ENCODE data around the gene S100A1.
"Not testable (repeated sequence)": the region's sequence is repeated elsewhere in the genome, so short reads cannot be mapped to it uniquely, and the experiment has no call there.

S100A1 gene

DNA sequence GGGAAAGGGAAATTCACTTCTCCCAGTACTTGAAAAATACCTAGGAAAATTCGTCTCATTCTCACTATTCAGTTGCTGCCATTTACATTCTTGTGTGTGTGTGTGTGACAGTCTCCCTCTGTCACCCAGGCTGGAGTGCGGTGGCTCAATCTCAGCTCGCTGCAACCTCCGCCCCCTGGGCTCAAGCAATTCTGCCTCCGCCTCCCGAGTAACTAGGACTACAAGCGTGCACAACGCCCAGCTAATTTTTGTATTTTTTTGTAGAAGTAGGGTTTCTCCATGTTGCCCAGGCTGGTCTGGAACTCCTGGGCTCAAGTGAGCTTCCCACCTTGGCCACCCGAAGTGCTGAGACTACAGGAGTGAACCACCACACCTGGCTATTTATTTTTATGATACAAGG, 31.4 kb downstream of the S100A1 start:
- DNase-seq = no peak

DNA sequence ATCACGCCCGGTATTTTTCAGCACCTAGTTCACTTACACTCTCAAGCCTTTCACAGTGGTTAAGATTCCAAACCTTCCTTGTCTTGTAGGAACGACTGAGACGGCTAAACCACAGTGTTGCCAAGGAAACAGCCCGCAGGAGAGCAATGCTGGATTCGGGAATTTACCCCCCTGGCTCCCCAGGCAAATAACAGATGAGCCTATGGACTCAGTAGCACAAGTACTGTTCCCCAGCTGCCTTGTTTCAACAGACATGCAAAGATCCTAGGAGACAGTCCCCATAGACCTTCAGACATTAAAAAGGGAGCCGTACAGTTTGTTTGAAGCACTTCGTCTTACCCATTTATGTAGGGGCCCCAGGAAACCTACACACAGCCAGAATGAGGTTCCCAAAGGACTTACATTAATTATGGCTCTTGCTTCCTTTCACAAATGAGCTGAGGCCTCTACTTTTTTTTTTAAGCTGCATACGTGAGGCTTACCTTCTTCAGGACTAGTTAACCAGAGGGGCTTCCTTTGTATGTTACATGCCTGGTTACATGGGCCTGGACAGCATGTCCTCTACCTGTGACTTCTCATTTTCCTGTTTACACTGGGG, 33.0 kb downstream of the S100A1 start:
- no peak for DNase-seq

DNA sequence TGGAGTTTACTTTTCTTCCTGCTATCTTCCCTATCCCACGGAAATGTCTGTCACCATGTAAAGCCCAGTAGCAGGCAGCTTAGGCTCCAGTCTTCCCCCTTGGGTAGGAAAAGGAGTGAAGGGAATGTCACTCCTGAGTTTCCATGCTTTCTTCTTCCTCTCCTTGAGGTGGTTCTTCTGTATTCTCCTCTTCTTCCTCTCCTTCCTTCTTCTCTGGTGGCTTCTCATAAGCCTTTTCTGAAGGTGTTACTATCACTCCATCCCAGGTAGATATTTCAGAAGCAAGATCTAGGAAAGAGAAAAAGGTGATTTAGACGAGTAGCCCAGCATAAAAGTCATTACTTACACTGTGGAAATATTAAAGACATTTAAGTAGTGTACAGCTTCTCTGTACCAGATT, 34.0 kb downstream of the S100A1 start:
- no peak for DNase-seq

DNA sequence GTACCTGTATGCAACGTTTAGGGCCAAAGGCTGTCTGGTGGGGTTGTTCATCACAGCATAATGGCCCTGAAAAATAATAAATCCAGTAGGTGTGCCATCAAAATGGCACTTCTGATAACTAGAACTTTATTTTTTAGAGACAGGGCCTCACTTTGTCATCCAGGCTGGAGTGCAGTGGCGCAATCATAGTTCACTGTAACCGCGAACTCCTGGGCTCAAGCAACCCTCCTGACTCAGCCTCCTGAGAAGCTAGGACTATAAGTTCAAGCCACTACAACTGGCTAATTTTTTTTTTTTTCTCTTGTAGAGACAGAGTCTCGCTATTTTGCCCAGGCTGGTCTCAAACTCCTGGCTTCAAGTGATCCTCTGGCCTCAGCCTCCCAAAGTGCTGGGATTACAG, 35.0 kb downstream of the S100A1 start:
- no peak for DNase-seq

DNA sequence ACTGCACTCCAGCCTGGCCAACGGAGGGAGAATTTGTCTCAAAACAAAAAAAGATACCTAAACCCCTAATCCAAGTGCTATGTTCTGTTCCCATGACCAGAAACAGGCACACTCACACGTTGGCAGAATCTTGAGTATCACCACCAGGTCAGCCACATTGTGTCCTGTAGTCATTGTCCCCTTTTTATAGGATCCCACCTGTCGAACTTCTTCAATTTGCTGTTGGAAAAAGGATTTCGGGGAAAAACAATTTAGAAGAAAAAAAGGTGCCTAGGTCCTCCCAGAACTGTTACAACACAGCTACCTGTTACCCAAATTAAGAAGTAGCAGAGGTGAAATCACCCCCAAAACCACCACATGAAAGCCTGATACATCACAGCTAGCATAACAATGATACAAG, 39.2 kb downstream of the S100A1 start:
- DNase-seq = no peak

DNA sequence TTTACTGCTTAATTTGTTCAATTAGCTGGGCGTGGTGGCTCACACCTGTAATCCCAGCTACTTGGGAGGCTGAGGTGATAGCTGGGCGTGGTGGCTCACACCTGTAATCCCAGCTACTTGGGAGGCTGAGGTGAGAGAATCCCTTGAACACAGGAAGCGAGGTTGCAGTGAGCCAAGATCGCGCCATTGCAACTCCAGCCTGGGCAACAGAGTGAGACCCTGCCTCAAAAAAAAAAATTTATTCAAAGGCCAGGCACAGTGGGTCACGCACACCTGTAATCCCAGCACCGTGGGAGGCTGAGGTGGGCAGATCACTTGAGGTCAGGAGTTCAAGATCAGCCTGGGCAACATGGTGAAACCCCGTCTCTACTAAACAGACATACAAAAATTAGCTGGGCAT, 40.4 kb downstream of the S100A1 start:
- DNase-seq = not testable (repeated sequence)

DNA sequence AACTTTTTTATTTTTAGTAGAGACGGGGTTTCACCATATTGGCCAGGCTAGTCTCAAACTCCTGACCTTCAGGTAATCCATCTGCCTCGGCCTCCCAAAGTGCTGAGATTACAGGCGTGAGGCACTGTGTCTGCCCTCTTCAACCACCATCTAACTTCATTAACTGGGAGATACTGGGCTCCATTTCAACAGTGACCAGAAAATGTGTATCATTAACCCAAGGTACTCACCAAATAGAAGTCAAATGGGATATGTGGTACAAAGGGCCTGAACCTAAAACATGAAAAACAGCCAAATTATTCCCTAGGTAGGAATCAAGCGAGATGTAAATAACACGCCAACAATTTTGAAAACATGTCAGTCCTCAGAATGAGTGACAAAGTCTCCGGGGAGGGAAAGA, 41.4 kb downstream of the S100A1 start:
- DNase-seq = no peak

DNA sequence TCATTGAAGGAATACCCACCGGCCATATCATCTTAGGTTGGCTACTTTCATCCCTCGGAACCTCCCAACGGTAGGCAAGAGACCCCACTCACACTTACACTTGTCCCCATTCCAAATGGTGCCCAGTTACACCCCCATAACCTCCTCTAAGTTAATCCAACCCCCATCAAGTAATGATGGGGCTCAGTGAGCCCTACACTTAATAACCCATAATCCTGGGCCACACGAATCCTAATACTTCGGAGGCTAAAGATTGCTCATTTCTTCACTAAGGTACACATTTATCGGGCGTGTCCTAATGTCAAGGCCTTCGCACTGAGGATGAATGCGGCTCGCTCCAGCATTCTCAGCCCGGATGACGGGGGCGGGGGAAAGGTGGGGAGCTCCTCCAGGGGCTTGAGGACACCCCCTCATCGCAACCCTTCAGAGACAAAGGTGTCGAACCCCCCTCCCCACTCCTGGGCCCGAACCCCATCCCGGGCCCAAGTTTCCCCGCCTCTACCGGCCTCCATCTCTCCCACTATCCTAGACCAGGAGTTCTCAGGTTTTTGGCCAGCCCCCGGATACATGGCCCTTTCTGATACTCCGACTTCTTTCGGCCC, 42.1 kb downstream of the S100A1 start:
- no peak for DNase-seq

DNA sequence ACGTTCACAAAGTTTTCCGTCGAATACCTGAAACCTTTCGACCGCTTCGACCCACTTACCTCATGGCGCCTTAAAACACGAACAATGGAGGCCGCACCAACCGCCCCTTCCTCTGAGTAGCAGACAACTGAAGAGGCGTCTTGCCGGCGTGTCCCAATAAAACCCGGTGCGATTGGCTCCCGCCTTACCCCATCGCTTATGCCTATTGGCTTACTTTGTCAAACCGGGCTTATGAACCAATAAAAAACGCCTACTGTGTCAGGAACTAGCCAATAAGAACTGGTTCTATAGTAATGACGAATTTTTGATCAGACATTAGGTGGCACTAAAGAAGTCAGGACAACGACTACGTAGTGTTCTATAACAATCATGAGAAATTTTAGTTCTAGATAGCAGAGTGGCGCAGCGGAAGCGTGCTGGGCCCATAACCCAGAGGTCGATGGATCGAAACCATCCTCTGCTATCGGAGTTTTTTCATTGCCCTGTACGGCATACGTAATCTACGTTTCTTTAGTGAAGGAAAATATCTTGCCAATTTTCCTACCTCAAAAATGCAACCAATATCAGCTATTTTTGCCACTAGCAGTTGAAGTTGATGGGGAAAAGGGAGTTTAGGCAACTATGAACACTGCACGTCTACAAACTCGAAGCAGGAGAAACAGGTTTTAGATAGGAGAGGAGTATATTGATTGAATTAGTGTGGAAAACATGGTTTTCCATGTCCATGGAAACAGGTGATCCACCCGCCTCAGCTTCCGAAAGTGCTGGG, 42.8 kb downstream of the S100A1 start, which contains the start of gene ILF2:
Gene ILF2, minus strand, starts transcription at position 135 of the 769 bp plus-strand sequence. Its CDS starts 71 bp downstream, at position 64.
- DNase-seq = peak; percentile 100

DNA sequence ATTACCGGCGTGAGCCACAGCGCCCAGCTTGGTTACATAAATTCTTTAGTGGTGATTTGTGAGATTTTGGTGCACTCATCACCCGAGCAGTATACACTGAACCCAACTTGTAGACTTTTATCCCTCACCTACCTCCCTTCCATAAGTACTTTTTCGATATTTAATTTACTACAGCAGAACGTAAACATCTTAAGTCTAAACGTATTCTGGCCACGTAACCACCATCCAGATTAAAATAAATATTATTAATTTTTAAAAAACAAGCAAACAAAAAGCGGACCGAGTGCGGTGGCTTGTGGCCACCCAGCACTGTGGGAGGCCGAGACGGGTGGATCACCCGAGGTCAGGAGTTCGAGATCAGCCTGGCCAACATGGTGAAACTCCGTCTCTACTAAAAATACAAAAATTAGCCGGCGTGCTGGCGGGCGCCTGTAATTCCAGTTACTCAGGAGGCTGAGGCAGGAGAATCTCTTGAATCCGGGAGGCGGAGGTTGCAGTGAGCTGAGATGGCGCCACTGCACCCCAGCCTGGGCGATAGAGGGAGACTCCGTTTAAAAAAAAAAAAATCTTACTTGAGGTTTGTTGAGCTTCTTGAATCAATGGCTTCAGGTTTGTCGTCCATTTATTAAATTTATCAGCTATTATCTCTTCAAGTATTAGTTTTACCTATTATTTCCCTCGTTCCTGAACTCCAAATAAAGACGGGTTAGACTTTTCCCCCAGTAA, 43.6 kb downstream of the S100A1 start:
- DNase-seq = peak; percentile 45

DNA sequence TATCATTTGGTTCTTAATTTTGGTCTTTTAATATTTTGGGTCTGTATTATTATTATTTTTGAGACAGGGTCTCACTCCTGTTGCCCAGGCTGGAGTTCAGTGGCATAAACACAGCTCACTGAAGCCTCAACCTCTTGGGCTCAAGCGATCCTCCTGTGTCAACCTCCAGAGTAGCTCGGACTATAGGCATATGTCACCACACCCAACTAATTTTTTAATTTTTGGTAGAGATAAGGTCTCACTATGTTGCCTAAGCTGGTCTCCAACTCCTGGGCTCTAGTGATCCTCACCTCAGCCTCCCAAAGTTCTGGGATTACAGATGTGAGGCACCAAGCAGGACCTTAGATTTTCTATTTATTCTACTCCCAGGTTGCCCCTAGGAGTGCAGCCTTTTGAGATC, 45.3 kb downstream of the S100A1 start:
- no peak for DNase-seq

DNA sequence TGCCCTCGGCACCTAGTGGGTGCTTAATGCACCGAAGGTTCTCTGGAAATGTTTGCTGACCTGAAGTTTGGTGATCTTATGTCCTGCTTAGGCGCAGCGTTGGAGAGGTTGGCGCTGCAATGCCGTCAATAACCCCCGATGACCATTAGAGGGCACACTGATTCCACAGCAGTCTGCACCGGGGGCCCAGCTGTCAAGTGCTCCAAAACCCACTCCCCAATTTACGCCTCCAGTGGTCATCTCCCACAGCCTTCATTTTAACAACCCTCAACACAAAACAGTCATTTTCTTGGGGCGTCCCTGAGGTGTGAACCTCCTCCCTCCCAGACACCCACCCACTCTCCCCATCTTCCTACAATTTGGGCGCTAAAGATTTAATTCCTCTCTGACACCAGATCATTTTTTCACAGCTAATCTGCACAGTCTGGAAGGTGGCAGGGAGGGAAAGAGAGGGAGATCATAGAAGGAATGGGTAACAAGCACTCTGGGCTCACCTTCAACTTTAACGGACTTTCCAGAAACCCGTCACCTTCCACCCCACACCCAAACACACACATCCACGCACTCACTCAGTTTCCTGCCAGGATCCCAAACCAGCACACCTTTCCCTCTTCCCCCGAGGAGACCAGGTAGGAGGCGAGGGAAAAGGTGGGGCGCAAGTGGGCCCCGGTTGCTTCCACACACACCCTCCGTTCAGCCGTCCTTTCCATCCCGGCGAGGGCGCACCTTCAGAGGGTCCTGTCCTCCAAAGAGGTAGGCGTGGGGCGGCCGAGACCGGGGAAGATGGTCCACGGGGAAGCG, 49.7 kb downstream of the S100A1 start:
- peak; percentile 58 for DNase-seq

DNA sequence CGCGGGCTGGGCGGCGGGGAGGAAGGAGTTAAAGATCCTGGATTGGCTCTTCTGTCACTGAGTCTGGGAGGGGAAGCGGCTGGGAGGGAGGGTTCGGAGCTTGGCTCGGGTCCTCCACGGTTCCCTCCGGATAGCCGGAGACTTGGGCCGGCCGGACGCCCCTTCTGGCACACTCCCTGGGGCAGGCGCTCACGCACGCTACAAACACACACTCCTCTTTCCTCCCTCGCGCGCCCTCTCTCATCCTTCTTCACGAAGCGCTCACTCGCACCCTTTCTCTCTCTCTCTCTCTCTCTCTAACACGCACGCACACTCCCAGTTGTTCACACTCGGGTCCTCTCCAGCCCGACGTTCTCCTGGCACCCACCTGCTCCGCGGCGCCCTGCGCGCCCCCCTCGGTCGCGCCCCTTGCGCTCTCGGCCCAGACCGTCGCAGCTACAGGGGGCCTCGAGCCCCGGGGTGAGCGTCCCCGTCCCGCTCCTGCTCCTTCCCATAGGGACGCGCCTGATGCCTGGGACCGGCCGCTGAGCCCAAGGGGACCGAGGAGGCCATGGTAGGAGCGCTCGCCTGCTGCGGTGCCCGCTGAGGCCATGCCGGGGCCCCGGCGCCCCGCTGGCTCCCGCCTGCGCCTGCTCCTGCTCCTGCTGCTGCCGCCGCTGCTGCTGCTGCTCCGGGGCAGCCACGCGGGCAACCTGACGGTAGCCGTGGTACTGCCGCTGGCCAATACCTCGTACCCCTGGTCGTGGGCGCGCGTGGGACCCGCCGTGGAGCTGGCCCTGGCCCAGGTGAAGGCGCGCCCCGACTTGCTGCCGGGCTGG, 50.5 kb downstream of the S100A1 start, which contains the start of gene NPR1:
Gene NPR1, plus strand, starts transcription at position 170 of the 818 bp plus-strand sequence. Its CDS starts 421 bp downstream, at position 591.
- peak; percentile 38 for DNase-seq

DNA sequence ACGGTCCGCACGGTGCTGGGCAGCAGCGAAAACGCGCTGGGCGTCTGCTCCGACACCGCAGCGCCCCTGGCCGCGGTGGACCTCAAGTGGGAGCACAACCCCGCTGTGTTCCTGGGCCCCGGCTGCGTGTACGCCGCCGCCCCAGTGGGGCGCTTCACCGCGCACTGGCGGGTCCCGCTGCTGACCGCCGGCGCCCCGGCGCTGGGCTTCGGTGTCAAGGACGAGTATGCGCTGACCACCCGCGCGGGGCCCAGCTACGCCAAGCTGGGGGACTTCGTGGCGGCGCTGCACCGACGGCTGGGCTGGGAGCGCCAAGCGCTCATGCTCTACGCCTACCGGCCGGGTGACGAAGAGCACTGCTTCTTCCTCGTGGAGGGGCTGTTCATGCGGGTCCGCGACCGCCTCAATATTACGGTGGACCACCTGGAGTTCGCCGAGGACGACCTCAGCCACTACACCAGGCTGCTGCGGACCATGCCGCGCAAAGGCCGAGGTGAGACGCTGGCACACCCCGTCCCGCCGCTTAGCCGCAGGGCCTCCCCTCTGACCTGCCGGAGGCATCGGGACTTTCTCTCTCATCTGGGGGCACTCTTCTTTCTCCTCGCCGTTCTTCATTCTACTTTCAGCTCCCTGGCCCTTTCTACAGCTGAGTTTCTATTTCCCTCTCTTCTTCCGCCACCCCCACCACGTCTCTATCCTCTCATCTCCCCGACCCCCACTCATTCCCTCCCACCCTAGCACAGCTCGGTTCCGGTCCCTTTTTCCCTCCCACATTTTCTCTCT, 51.3 kb downstream of the S100A1 start:
- DNase-seq = no peak

DNA sequence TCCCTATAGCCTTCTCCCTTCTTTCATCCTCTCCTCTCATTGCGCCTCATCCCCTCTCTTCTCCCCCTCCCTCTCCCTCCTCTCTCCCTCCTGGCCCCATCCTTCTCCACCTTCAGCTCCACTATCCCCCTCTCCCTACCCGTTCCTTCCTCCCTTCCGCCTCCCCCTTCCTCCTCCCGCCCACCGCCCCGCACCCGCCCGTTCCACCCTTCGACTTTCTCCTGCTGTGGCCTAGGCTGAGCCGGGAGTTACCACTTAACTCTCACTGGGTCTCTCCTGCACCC, 51.8 kb downstream of the S100A1 start:
- DNase-seq = no peak

All from NCI-H1105 treated with DMSO at 0.1 percent for 48 hours (cell line).